NCI-H187 (cell line): ENCODE measurements around the gene KCNAB2.

ENCODE experiments used
- DNase-seq, 2 experiments: peaks; one replicate each; lab custom pipeline; 2025; lab: John Stamatoyannopoulos, UW

Gene KCNAB2

GRCh38 chr1:6129313-6129712, 83.6 kb downstream of the KCNAB2 start:
- DNase-seq: no peak

DNA sequence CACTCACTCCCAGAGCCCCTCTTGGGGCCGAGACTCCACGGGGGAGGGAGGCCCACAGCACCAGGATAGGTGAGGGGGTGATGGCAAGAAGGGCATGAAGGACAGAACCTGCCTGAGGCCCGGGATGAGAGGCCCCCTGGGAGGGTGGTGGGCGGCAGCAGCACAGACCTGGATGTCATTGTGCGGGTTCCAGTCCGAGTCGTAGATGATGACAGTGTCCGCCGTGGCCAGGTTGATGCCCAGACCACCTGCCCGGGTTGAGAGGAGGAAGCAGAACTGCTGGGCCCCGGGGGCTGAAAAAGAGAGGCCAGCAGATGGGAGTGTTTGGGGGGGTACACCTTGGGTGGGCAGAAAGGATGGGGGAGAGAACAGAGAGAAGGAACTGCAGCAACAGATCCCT, 84.3 kb downstream of the KCNAB2 start:
- DNase-seq: no peak

GRCh38 chr1:6130596-6130995, 84.9 kb downstream of the KCNAB2 start:
- DNase-seq: no peak

DNA sequence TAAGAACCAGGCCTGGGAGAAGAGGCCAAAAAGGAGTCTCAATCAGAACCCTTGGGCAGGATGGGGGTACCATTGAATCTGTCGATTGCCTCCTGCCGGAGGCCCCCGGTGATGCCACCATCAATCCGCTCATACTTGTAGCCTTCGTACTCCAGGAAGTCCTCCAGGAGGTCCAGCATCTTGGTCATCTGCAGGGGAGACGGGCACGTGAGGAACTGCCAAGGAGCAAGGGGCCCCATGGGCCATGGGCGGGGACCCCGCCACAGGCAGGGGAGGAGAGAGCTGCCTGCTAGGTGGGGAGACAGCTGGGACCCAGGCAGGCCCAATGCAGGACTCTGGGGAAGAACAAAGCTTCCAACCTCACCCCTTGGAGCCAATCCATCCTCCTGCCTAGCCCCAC, 85.9 kb downstream of the KCNAB2 start:
- DNase-seq: no peak

DNA sequence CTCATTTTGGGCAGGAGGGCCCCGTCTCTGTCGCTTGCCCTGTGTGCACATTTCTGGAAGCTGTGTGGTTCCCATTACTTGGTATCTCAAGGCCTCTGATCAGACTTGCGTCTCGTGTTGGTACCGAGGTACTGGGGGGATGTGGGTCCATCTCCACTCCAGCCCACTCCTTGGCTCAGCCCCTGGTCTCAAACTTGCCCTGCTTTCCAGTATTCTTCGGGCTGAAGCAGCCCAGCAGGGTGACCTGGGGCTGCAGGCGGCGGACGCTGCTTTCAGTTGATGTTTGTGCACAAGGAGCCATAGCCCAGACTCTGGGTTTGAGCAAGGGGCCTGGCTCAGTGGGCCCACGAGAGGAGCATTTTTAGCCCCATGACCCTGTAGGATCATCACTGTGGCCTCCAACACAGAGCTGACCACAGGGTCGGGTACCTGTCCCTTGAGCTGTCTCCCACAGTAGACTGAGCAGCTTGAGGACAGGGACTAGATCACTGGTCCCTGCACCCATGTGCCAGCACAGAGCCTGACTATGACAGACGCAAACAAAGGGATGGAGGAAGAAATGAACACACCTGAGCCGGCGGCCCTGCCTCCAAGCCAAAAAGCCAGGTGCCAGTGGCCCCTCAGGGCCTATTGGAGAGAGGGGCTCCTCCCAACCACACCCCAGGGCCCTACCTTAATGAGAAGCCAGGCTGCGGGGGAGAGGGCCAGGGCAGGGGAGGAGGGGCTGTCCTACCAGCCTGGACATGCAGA, 87.6 kb downstream of the KCNAB2 start:
- DNase-seq: no peak

GRCh38 chr1:6134206-6134605, 88.5 kb downstream of the KCNAB2 start:
- no peak for DNase-seq

GRCh38 chr1:6134741-6135510, 89.2 kb downstream of the KCNAB2 start:
- DNase-seq: no peak

GRCh38 chr1:6136516-6137220, 91.0 kb downstream of the KCNAB2 start:
- DNase-seq: no peak

GRCh38 chr1:6137758-6138157, 92.1 kb downstream of the KCNAB2 start:
- DNase-seq: no peak

GRCh38 chr1:6140413-6140812, 94.7 kb downstream of the KCNAB2 start:
- no peak for DNase-seq

DNA sequence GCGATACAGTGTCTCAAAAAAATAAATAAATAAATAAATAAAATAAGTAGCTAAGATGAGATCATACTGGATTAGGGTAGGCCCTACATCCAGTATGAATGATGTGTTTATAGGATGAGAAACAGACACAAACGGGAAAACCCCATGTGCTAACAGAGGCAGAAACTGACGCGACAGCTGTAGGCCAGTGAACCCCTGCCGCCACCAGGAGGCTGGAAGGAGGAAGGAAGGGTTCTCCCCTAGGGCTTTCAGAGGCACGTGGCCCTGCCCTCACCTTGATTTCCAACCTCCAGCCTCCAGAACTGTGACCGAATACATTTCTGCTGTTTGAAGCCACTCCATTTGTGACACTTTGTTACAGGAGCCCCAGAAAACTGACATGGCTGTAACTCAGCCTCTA, 95.9 kb downstream of the KCNAB2 start:
- no peak for DNase-seq

GRCh38 chr1:6142036-6142621, 96.4 kb downstream of the KCNAB2 start:
- no peak for DNase-seq

DNA sequence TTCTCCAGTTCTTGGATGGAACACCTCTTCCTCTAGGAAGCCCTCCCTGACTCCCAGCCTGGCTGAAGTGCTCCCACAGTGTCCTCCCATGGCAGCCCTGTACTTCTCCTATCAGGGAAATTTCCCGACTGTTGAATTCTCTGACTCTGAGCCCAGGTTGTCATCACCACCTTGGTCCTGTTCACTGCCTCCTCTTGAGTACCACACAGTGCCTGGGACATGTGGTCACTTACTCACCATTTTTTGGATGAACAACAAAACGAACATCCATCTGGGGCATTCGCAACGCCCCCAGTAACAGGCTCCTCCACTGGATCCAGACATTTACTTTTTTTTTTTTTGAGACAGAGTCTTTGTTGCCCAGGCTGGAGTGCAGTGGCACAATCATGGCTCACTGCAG, 97.0 kb downstream of the KCNAB2 start:
- no peak for DNase-seq

DNA sequence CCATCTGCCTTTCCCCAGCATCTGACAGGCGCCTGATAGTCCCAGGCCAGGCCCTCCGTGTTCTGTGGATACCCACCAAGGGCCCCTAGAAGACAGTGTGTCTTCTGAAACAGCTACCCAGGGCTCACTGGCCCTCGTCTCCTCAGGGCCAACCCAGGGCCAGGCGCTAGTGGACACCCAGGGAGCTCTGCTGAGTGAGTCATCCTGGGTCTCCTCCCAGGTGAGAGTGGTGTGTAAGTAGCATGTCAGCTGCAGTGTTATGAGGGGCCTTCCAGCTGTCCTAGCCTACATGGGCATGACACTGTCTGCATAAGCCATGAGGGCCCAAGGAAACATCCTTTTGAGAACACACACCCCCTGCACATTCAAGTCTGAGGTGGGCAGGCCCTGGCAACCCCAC, 97.7 kb downstream of the KCNAB2 start:
- no peak for DNase-seq

DNA sequence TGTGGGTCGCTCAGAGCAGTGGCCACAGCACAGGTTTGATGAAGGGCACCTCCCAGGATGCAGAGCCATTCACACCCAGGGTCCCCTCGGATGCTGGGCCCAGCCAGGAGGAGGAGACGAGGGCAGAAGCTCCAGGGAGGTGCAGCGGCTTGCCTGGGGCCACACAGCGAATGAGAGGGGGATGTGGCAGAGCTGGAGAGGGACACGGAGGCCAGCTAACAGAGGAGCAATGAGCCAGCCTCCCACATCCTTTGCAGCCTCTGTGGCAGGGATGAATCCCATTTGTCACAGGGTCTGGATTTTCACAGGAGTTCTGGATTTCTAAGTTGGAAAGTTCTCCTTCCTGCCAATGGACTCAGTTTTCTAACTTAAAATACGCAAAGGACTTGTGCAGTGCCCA, 98.5 kb downstream of the KCNAB2 start:
- DNase-seq: no peak

DNA sequence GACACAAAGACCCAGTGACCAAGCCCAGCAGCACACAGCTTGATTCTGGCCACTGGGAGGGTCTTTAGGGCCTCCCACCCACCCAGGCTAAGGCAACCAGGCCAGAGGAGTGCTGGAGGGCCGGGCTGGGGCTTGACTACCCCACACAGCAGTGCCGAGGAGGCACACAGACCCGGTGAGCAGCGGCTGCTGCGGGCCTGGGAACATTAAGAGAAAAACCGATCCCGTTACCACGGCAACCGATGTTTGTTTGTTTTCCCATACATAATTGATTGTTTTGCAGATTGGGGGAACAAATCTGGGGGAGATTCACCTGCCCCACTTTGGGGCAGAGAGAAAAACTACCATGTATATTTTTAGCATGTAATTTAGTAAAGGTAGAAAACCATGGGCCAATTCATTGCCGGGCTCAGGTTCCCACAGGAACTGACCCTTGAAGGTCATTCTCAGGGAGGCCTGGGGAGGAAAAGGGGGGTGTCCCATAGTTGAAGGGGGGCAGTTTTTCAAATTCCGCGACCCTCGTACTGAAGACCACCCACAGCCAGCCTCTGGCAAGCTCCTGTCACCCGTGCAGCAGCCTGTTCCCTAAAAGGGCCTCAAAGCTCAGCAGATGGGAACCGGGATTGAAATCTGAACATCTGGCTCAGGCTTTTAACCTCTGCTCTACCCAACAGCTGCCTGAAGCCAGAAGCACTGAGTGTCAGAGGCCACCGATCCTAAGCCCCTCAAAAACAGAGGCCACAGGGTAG, 99.1 kb downstream of the KCNAB2 start:
- no peak for DNase-seq

- no peak for DNase-seq
Observed at GRCh38 chr1:6145396-6145750, 99.7 kb downstream of the KCNAB2 start.

GRCh38 chr1:6145864-6146410, 100.2 kb downstream of the KCNAB2 start:
- no peak for DNase-seq

- DNase-seq: peak; percentile 26 to 69
Observed at GRCh38 chr1:6148497-6149241, 103.0 kb downstream of the KCNAB2 start.

- no peak for DNase-seq
Observed at GRCh38 chr1:6149597-6149996, 103.9 kb downstream of the KCNAB2 start.
